ENCODE measurements around the gene TNFRSF6B.

TNFRSF6B gene

GRCh38 chr20:63735859-63736718 lies 39.6 kb downstream of the TNFRSF6B start, which contains the start of gene LIME1:
Gene LIME1 (plus strand): TSS chr20:63736664. CDS start chr20:63737550, 886 bp downstream.
- DNase-seq (ENCODE audit: low read depth): no peak
- no peak for TF ChIP-seq CTCF (conservative IDR thresholded peaks at IDR 0.05; ENCODE audit: low read length)
- H3K4me3 ChIP-seq (ENCODE audit: low read length): no peak within 1 kb of the TSS

- DNase-seq (ENCODE audit: low read depth): no peak
- no peak for TF ChIP-seq CTCF (conservative IDR thresholded peaks at IDR 0.05; ENCODE audit: low read length)
- no peak overlapping the region for H3K4me3 ChIP-seq (ENCODE audit: low read length)
Observed at GRCh38 chr20:63736893-63737694, 40.6 kb downstream of the TNFRSF6B start.

GRCh38 chr20:63737695-63737944 lies 41.2 kb downstream of the TNFRSF6B start:
- TF ChIP-seq CTCF (conservative IDR thresholded peaks at IDR 0.05; ENCODE audit: low read length): no peak
- H3K4me3 ChIP-seq (ENCODE audit: low read length): no peak overlapping the region
- no peak for DNase-seq (ENCODE audit: low read depth)

- TF ChIP-seq CTCF (conservative IDR thresholded peaks at IDR 0.05; ENCODE audit: low read length): no peak
- H3K4me3 ChIP-seq (ENCODE audit: low read length): no peak overlapping the region
- no peak for DNase-seq (ENCODE audit: low read depth)
Observed at GRCh38 chr20:63737945-63738686, 41.7 kb downstream of the TNFRSF6B start.

GRCh38 chr20:63738687-63739129 lies 42.3 kb downstream of the TNFRSF6B start:
- no peak for TF ChIP-seq CTCF (conservative IDR thresholded peaks at IDR 0.05; ENCODE audit: low read length)
- DNase-seq (ENCODE audit: low read depth): peak; percentile 12
- H3K4me3 ChIP-seq (ENCODE audit: low read length): no peak overlapping the region

DNA sequence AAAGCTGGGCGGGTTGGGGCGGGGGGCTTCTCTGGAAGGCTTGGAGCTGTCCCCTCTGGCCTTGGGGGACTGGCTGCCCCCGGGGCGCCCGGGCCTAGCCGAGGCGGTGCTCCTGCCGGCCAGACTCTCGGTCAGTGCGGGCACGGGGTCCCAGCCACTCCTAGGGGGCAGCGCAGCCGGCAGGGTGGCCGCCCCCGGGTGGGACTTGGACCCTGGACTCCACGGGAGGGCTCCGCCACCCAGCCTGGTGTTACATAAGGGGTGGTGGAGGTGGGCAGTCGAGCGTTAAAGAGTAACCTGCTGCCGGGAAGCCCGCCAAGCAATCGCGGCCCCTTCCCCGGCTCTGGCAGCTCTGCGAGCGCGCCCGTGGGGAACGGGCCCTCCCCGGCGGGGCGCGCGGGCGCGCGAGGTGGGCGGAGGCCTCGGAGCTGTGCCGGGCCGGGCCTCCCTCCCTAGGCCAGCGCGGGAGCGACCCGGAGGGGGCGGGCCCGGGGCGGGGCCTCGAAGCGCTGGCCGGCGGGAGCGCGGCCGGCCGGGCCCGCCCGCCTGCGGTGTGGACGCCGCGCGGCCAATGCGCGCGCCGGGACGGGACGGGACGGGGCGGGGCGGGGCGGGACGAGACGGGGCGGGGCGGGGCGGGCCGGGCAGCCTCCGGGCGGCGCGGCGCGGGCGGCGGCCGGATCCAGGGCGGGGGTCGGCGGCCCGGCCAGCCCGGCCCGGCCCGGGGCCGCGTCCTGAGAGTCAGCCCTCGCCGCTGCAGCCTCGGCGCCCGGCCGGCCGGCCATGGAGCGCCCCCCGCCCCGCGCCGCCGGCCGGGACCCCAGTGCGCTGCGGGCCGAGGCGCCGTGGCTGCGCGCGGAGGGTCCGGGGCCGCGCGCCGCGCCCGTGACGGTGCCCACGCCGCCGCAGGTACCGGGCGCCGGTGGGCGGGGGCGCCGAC lies 42.9 kb downstream of the TNFRSF6B start, which contains the start of gene SLC2A4RG:
Gene SLC2A4RG (plus strand): TSS at position 647 of the 940 bp plus-strand sequence. CDS start 137 bp downstream, at position 784.
- H3K4me3 ChIP-seq (ENCODE audit: low read length): peak within 1 kb of the TSS; percentile 78
- DNase-seq (ENCODE audit: low read depth): peak; percentile 74
- no peak for TF ChIP-seq CTCF (conservative IDR thresholded peaks at IDR 0.05; ENCODE audit: low read length)
